ENCODE results near the gene UNC13A.

UNC13A gene

GRCh38 chr19:17624314-17624991 lies 63.7 kb downstream of the UNC13A start:
- DNase-seq = no peak

DNA sequence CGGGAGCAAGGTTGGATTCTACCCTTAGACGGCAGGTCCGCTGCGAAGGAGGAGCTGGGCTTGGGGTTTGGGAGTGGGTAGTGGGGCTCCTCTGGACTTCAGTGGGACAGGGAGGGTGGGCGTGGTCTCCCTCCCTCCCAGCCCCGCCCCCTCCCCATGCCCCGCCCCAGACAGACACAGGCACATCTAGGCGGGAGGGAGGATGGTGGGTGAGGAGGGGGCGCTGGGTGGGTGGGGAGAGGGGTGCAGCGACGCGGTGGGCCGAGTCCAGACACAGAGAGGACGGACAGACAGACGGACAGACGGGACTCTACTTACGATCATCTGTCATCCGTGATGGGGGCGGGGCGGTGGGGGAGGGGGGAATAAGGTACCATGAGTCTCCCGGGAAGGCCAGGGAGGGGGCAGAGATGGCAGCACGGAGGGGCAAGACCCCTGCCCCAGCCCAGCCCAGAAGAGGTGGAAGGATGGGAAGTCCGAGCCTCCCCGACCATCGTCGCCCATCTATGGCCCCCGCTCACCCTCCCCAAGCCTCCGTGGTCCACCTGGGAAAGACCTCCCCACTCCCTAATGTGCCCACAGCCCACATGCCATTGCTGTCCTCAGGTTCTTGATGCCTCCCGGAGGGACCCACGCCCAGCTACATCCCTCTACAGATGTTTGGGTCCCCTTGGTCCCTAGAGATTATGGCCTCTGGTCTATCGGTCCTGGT lies 64.8 kb downstream of the UNC13A start:
- no peak for DNase-seq

GRCh38 chr19:17620696-17621095 lies 67.5 kb downstream of the UNC13A start:
- no peak for DNase-seq

- no peak for DNase-seq
Measured at GRCh38 chr19:17618936-17619335, 69.2 kb downstream of the UNC13A start.

DNA sequence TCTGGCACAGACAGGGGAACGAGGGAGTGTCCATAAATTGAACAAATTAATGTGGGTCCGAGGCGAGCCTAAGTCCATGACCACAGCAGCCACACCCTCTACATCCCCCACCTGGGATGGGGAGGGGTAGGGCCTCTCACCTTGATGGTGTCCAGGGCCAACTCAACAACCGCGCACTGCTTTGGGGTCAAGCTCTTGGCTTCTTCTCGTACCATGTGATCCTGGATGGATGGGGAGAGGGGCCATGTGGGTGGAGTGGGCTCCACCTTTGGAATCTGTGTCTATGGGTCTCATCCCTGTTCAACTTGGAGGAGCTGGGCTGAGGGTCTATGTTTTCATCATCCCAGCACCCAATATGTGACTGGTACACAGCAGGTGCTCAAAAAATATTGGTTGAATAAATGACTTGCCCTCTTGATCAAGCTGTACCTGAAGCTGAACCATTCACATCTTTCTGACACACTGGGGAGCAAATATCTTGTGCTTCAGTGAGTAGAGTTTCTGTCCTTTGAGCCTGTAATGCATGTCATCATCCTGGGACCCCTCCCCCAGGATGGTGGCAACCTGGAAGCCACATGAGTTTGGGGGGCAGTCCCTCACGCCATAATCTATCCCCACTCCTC lies 69.8 kb downstream of the UNC13A start:
- DNase-seq = no peak

GRCh38 chr19:17617807-17618192 lies 70.4 kb downstream of the UNC13A start:
- no peak for DNase-seq

DNA sequence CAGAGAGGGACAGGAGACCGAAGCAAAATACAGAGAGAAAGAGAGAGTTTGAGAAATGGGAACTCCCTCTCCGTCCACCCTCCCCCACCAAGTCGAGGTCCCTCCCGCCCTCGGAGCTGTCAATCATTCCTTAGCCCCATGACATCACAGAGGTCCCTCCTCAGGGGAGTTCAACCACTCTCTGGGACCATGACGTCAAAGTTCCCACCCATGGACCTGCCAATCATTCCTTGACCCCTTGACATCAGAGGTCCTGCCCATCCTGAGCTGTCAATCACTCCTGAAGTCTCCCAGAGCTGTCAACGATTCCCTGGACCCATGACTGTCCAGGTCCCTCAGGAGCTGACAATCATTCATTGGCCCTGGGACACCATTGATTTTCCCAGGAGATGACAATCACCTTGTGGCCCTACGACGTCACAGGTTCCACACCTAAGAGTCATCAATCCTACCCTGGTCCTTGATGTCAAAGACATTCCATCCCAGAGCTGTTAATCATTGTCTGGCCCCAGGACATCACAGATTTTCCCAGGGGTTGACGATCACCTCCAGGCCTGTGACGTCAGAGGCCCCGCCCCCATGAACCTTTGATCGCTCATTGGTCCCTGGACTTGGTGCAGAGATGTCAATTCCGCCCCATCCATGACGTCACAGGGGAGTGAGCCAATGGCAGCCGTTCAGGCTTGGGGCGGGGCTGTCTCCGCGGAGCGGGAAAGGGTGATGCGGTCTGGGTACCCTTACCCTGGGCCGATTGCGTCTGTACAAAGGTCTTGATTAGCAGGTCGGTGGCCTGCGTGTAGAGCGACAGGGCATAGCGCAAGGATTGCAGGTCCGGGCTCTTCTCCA lies 71.0 kb downstream of the UNC13A start:
- peak; percentile 13 to 14 for DNase-seq

- DNase-seq = no peak
Measured at GRCh38 chr19:17616686-17616960, 71.5 kb downstream of the UNC13A start.

GRCh38 chr19:17615889-17616685 lies 72.1 kb downstream of the UNC13A start:
- DNase-seq = no peak

GRCh38 chr19:17614476-17614875 lies 73.7 kb downstream of the UNC13A start:
- DNase-seq = no peak

DNA sequence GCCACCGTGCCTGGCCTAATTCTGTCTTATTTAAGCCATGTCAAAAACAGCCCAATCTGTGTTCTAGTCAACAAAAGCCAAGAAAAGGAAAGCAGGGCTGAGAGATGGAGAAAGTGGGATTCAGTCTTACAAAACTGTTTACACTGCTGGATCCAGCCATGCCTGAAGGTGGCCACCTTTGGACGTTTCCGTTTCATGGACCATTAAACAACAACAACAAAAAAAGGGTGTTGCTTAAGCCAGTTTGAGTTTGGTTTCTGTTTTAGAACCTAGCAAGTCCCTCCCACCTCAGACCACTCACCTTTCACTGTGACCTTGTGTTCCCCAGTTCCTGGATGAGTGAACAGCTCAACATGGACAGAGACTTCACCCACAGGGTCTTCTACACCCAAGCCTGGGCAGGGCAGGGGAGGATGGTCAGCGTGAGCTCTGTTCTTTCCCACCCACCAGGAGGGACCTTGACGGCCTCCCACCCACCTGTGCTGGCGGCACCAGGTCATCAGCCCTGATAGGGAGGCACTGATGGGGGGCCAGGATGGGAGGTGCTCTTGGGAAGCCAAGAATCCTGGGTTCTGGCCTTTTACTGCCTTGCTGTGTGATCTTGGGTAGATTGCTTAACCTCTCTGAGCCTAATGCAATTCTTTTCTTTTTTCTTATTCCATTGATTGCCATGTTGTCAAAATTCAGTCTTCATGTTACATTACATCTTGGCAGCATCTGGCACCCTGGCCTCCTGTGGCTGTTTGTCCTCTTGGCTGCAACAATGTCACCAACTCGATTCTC lies 76.5 kb downstream of the UNC13A start:
- no peak for DNase-seq

GRCh38 chr19:17610384-17610783 lies 77.8 kb downstream of the UNC13A start:
- DNase-seq = peak; percentile 39 to 55

DNA sequence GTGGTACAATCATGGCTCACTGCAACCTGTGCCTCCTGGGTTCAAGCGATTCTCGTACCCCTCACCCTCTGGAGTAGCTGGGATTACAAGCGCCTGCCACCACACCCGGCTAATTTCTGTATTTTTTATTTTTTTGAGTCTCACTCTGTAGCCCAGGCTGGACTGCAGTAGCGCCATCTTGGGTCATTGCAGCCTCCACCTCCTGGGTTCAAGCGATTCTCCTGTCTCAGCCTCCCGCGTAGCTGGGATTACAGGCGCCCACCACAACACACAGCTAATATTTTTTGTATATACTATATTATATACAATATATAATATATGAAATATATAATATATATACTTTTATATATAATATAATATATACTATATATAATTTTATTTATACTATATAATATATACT lies 80.2 kb downstream of the UNC13A start:
- no peak for DNase-seq

DNA sequence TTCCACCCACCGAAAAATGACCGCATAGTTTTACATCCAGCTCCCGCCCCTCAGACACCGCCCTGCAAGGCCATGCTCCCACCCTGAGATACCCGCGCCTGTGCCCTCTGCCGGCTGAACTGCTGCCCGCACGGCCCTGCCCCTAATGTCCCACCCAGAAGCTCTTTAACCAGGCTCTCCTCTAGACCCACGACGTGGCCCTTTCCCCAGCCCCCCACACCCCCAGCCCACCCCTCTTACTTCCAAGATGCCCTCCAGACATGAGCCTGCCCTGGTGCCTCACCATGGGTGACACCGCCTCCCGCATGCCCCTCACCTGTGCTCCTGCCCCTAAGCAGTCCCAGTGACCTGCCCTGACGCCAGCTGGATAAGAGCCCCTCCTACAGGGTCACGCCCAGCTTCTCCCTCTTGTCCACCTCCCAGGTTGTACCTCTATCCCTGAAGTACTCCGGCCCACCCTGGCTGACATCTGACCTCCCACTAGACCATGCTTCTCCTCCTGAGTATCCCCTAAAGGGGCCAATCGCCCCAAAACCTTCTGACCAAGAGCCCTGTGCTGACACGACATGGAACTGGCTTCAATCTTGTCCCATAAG lies 81.5 kb downstream of the UNC13A start:
- no peak for DNase-seq

DNA sequence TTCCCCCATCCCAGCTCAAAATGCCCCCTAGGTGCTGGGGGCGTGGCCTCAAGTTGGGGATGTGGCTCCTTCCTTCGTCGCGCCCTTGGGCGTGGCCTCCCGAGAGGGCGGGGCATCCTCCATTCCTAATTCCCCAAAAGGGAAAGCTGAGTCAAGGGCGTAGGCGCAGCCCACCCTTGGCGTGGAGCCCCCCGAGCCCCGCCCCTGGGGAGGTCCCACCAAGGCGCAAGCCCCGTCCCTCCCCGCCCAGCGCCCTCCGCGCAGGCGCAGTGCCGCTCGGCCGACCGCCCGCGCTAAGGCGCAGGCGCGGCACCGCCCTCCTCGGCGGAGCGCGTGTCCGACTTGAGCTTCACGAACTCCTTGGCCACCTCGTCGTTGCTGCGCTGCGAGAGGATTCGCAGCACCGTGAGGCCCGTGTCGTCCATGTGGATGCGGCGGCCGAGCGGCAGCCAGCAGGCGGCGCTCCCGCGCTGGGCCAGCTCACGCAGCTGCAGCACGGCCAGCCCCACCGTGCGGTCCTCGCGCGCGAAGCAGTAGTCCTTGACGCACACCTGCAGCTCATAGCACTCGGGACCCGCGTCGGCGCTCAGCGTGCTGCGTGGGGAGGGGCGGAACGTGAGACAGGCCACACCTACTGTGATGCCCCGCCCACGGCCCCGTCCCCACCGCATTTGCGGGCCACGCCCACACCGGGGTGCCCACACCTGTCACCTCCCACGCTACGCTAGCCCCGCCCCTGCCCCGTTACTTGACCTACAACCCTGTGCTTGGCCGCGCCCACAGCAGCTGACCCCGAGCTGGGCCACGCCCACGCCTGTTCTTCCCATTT lies 82.2 kb downstream of the UNC13A start:
- DNase-seq = peak; percentile 92 to 97

DNA sequence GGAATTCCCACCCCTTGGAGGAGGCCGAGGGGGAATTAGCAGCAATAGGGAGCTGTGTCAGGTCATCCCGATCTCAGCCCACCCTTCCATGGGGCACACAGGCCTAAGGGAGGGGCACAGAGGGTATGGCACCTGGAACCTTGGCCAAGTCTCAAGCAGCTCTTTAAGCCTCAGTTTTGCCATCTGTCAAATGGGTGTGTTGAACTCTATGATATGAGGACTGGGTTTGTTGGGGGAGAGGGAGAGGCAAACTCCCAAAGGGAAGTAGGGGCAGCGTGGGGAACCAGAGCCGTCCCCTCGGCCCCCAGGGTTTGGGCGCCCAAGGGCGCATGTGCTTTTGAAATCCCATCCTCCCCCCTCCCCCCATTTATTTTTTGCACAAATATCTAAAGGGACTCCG lies 83.0 kb downstream of the UNC13A start:
- DNase-seq = no peak

DNA sequence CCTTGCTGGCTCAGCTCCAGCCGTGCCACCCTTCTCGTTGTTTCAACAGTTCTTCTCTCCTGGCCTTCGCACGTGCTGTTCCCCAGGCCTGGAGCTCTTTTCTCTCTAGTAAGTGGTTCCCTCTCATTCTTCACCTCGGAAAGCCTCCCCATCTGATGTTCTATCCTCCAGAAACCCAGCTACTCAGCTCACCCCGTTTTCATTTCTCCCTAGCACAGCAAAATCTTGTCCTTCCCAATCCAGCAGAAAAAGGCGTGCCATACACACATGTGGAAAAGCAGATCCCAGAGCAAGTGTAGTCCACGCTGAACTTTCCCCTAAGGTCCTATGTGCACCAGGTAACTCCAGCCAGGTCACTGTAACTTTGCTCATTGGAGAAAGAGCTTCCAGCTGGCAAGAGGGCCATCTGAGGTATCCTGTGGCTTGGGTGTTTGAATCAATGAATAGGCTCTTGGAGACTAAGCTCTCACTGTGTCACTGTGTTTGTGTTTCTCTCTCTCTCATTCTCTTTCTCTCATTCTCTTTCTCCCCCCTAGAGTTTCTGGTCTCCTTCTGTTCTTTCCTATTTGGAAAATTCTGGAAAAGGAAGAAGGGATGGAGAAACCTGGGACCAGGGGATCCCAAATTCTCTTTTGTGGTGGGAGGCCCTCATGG lies 83.7 kb downstream of the UNC13A start:
- DNase-seq = no peak

GRCh38 chr19:17602872-17603510 lies 85.2 kb downstream of the UNC13A start:
- peak; percentile 18 to 27 for DNase-seq

- no peak for DNase-seq
Measured at GRCh38 chr19:17602217-17602616, 85.9 kb downstream of the UNC13A start.

Data from inflammatory macrophage (primary cell).